Urothelium cell line (cell line): ENCODE measurements around the gene OSBPL10.
"Not testable (repeated sequence)": the region's sequence is repeated elsewhere in the genome, so short reads cannot be mapped to it uniquely, and the experiment has no call there.

Source experiments
- DNase-seq: peaks from one replicate; pipeline ENCODE4 v3.0.0; 2011; ENCODE audit warnings: low spot score, mixed read lengths
- FAIRE-seq: peaks from 2 replicates; lab custom pipeline; 2011; peaks lifted over from hg19 to GRCh38; lab: Jason Lieb, UNC

The OSBPL10 gene

DNA sequence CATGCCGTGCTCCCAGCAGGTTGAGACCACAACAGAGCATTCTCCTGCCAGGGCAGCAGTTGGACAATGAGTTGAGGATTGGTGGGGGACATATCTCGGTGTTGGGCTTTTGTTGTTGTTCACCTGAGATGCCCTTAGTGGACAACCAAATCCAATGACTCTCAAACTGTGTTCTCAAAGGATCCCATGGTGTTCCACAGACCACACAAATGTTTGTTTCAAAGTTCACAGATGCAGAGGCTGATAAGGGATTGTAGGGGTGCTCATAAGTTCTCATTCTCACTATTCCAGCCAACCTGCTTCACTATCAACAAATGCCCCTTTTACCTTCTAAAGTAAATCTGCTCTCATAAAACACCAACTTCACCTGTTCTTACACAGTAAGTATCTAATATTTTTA, 159.9 kb downstream of the OSBPL10 start:
- DNase-seq (no peak), FAIRE-seq (no peak)

DNA sequence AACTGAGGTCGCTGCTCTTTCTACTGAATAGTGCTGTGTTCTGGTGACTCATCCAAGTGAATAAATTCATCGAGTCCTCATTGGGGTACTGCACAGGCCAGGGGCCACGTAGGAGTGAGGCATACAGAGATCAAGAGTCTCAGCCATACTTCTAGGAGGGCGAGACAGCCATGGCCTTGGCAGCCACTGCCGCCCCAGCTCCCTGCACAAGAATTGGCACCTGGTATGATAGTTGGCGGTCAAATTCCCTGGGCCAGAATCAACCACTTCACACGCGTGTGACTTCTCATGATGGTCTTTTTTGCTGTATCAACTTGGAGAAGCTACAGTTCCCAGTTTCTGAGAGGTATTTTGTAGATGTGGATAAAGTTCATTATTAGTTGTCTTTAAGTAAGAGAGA, 161.6 kb downstream of the OSBPL10 start:
- DNase-seq (no peak), FAIRE-seq (no peak)

DNA sequence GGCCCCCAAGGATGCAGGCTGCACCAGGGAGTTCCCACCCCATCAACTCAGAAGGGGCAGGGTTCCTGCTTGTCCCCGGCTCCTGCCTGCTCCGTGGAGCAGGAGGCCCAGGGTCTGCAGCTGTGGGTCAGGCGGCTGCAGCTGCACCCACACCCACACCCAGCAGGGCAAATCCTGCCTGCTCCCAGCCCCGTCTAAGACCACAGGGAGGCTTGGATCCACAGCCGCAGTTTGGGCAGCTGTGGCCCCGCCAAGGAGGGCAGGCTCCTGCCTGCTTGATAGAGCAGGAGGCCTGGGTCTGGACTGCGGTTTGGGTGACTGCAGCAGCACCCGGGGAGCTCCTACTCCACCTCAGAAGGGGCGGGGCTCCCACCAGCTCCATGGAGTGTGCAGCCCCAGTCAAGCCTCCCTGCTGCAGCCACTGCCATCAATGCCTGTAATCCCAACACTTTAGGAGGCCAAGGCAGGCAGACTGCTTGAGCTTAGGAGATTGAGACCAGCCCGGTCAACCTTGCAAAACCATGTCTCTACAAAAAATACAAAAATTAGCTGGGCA, 163.6 kb downstream of the OSBPL10 start:
- DNase-seq: no peak
- no peak for FAIRE-seq

DNA sequence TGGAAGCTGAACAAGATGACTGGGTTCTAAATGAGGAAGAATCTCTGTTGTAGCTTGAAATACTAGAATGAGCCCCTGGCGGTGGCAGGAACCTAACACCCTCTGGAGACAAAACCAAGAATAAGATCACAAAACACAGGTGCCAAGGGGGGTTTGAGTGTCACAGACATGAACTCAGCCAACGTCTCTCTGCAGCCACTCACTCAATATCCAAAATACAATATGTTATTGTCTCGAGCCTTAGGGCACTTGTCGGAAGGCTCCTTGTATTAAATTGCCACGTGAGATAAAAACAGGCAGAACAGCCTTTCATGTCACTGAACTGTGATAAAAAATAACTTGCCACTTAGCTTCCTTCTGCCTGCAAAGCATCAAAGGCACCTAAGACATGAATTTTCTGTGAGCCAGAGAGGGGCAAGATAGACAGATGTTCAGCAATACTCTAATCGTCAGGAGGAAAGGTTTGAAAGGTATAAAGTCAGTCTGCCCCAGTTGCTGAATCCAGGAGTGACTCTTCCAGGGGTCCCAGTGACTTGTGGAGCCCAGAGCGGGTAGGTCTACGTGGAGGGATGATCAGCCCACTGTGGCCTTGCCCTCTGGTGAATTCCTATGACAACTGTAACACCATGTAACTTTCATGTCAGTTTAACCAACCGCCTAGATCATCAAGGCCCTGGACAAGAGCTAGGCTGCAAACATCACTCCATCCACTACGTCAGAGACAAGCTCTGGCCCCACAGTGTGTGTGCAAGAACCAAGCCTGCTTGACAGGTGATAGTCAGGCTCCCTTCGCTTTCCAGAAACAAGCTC, 165.2 kb downstream of the OSBPL10 start:
- FAIRE-seq (no peak), DNase-seq (no peak)

DNA sequence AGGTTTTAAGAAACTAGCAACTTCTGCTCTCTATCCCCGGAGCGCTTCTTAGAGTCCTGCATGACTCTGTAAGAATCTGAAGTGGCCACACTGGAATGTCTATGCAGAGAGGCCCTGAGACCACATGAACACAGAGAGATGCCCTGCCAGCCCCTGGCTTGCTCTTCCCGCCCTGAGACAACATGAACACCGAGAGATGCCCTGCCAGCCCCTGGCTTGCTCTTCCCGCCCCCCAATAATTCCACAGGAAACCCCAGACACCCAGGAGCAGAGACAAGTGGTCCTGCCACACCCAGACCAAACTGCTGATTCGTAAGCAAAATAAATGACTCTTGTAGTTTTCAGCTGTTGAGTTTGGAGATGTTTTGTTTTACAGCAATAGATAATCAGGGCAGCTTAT, 166.1 kb downstream of the OSBPL10 start:
- FAIRE-seq (no peak), DNase-seq (no peak)

DNA sequence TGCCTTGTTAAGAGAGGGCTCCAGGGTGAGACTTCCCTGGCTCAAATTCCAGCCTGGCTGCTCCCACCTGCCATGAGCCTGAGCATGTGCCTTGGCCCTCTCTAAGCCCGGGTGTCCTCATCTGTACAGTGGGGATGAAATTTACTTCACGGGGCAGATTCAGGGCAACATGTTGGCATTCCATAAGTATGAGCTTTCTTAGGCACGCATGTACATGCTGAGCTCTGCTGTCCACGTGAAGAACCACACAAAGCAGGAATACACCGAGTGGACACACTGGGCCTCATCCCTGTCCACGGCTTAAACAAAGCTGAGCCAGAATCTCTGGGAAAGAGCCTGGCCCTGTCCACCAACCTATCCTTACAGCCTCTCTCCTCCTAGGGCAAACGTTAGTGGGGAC, 167.4 kb downstream of the OSBPL10 start:
- DNase-seq: no peak
- no peak for FAIRE-seq

DNA sequence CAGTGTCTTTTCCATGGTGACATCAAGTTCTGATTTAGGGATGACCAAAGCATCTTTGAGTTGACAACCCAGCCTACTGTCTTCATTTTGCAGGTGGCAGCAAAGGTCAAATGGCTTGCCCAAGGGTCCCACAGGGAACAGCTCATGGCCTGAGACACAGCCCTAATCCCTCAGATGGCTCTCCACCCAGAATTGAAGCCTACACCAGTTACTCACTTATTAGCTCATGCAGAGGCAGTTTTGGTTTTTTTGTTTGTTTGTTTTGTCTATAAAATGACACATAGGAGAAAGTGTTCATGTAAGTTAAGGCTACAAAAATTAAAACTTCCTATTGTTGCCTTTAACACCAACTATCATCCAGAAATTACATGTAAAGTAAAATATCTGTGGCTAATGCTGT, 167.9 kb downstream of the OSBPL10 start:
- FAIRE-seq (no peak), DNase-seq (no peak)

DNA sequence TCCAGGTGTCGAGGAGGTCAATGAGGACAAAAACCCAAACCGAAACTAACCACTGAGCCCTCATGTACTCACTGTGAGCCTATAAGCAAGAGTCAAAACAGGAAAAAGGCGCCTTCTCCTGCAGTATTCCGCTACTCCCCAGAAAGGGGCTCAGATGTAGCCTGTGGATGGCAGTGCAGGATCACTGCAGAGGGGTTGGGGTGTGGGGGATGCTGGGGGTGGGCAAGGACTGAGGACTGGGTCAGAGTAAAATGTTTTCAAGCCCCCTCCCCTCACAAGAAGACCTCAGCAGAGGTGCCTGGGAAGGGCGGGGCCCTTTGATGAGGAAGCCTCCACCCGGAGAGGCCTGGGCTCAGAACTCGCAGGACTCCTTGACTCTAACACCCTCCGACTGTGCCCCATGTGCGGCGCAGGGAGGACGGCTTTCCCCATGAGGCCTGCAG, 170.1 kb downstream of the OSBPL10 start:
- no peak for DNase-seq
- FAIRE-seq: no peak

DNA sequence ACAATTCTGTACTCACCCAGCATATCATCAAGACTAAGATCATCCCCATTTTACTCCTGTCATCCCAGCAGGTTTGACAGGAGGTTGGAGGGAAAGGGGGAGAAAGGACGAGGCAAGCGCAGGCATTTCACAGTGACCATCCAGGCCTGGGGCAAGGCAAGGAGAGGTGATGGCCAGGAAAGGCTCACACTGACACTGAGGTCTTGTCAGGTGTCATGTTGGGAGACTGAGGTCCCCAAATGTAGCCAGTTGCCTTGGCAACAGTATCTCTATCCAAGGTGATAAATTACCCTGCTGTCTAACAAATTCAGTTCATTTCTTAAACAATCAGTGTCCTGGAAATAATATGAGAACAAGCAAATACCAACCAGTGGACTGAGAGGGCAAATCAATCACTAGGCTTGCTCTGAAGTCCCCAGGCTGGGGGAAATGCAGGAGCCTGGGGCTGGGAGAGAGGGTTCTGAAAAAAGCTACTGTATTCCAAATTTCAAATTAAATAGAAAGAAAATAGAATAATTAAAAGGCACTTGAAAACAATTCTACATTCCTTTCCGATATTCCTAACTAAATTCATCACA, 172.8 kb downstream of the OSBPL10 start:
- FAIRE-seq (no peak), DNase-seq (no peak)

DNA sequence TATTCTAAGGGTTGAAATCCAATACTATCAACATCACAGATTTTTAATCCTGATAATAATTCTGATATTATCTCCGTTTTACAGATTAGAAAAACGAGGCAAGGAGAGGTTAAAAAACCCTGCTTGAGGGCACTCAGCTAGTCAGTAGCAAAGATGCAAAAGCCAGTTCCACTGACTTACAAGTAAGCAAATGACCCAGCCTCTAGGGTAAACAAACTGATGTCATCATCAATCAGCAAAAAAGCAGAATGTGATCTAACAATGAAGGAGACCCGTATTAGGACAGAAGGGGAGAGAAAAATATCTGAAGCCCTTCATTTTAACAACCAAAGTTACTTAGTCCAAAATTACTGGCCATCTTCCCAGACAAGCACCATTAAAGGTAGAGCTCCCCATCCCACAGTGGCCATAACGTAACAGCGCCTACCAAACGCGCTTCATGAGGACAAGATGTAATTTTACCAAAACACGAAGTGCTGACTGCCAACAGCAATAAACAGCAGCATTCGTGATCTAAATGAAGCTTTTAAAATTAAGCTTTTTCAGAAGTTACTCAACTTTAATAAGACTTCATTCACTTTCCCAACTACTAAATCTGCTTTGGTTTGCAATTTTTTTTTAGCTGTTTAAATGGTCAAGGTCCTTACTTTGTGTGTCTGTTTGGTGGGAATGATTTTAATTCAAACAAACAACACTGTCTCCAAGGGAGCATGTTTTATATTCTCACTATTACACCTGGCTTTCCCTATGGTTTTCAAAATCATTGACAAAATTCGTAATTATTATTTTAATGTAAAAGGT, 176.6 kb downstream of the OSBPL10 start:
- FAIRE-seq (no peak), DNase-seq (no peak)

DNA sequence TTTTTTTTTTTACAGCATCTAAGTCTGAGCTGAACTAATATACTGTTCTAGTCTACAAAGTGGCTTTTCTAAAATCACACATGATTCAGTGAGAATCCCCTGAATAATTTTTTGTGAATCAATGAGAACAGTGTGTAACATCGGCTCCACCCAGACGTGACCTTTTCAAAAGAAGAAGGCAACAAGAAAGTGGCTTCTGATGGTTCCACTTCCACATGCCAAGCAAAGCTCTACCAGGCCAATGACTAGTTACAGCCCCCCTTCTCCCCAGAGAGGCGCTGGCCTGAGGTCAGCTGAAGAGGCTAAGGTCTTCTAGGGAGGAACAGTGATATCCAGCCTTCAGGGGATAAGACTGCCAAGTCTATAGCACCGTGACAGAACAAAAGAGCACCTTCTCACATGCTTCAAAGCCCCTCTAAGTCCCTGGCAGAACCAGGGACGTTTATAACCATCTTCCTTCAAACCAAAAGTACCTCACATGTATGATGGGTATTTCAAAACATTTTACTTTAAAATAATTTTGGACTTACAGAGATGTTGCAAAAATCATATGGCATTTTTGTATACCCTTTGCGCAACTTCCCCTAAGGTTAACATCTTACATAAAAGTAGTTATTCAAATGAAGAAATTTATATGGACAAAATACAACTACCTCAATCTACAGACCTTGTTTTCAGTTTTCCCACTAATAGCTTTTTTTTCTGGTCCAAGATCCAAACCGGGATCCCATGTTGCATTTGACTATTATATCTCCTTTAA, 177.9 kb downstream of the OSBPL10 start:
- FAIRE-seq: no peak
- DNase-seq: no peak

DNA sequence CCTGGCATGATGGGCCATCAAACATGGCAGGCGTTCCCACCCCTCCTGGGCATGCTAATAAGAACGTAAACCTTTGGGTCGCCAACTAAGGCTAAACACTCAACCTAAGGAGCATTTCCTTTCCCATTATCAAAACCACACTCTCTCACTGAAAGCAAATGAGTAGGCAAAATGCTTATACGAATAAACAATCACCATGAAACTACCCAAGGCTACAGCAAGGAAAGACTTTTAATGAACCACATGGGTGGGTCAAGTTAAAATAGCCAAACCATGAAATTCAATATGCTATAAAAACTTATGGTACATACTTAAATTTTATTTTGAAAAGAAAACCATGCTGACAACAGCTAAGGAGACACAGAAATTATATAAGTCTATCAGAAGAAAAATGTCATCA, 180.6 kb downstream of the OSBPL10 start:
- DNase-seq (no peak), FAIRE-seq (no peak)

DNA sequence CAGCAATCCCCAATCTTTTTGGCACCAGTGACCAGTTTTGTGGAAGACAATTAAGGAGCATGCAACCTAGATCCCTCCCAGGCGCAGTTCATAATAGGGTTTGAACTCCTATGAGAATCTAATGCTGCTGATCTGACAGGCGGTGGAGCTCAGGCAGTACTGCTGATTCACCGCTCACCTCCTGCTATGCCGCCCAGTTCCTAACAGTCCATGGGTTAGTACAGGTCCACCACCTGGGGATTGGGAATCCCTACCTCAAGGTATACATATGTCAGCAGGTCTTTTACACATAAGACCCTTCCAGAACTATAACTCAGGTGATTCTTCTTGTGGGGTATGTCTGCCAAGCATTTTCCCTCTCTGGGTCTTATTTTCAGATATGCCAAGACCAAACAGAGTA, 182.2 kb downstream of the OSBPL10 start:
- DNase-seq (no peak), FAIRE-seq (no peak)

DNA sequence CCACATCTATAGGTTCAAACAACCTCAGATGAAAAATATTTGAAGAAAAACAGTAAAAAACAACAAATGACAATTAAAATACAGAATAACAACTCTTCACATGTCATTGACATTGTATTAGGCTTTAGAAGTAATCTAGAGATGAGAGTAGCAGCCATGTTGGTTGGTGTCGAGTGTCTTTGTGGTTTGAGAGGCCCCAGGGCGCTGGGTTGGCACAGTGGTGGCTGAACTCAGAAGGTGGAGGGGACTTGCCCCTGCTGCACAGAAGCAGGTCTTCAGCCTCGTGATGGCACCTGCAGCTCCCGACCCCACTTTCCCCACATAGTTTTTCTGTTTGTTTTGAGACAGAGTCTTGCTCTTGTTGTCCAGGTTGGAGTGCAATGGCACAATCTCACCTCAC, 187.2 kb downstream of the OSBPL10 start:
- DNase-seq (no peak), FAIRE-seq (no peak)

DNA sequence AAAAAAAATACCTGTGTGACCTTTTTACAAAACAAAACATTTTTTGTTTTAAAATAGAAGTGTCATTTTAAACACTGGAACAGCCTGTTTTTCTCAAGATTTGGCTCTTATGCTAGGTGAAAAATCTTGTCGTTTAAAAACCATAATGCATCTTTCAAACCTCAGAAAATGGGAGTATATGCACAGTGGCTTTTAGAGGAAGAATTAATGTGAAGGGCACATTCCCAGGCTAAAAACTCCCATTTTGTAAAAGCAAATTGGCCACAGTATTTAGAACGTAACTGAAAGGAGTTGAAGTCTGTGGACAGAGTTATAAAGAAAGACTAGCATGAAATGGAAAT, 190.0 kb downstream of the OSBPL10 start:
- FAIRE-seq (no peak), DNase-seq (no peak)

DNA sequence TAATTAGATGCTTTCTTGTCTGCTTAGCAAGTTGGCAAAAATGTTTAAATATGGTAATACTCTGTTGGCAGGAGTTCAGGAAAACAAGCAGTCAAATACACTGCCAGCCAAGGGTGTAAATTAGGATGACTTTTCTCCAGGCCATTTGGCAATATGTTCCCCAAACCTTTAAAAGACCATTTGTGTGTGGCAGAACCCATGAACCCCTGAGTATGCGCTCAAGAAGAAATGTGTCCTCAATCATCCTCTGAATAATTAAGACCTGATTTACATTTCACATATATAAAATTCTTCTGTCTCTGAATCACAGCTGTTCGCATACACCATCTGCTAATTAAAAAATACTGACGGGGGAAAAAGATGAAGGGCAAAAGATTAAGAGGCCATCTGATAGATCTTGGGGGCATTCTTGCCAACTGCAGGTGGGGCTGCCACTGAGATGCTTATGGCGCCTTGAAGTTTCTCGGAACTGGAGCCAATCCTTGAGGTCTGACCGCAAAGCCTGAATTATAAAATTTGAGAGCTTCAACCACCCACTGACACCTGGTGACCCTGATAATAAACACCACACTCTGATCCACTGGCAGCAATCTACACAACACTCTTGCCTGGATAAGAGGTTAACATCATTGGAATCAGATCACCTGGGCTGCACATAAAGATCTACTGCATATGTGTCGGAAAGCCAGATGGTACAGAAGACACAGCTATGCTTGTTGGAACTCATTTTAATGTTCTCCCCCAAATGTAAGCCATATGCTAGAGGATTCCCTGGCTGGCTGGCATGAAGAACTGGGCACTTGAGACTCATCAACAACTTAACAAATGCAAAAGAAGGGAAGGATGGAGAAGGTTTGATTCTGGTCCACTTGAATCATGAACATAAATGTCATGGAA, 190.6 kb downstream of the OSBPL10 start:
- no peak for DNase-seq
- FAIRE-seq: no peak

DNA sequence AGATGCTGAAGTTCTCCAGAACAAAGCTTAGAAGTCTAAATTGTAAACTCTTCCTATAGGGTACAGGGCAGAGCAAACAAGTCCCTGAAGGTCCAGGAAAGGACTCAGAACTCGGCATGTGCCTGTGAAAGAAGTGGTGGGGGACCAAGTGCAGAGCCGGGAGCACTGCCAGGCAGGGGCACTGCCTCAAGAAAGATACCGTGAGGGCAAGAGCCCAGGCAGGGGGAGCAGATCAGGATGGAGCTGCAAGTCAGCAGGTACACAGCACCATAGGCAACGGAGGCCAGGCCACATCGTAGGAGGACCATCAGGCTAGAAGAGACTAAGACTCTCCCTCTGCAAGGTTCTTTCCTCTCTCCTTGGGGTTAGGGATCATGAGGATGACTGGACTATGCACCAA, 191.6 kb downstream of the OSBPL10 start:
- no peak for DNase-seq

DNA sequence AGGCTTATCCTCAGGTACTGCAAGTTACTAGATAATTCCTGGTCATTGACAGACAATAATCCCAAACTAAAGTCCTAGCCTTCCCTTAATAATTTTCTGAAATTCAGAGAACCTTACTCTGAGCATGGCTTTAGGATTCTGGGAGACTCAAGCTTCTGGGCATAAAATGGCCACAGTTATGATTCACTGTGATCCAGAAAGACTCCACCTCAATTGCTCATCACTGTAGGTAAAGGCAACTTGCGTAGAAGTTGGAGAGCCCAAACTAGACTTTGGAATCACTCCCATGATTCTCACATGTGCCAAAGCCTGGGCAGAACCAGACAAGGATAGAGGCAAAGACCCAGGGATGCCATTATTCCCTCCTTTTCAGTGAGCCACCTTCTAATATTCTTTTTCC, 195.3 kb downstream of the OSBPL10 start:
- no peak for FAIRE-seq

More for the DNA sequence above, 191.6 kb downstream of the OSBPL10 start:
- no peak for FAIRE-seq

DNA sequence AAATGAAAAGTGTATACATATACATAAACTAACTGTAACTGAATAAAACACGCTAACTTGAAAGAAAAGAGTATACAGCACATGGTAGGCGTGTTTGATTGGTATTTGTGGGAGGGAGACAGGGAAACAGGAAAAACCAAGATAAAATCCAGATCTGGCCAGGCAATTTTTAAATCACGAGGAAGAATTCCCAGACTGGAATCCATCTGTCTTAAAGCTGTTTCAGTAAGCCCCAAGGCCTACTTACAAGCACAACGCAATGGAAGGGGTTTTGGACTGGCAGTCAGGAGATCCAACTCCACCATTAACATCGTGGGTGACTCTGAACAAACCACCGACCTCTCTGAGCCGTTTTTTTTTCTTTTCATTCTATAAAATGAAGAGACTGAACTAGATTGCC, 195.8 kb downstream of the OSBPL10 start:
- no peak for DNase-seq
- no peak for FAIRE-seq

More for the DNA sequence above, 195.3 kb downstream of the OSBPL10 start:
- no peak for DNase-seq

DNA sequence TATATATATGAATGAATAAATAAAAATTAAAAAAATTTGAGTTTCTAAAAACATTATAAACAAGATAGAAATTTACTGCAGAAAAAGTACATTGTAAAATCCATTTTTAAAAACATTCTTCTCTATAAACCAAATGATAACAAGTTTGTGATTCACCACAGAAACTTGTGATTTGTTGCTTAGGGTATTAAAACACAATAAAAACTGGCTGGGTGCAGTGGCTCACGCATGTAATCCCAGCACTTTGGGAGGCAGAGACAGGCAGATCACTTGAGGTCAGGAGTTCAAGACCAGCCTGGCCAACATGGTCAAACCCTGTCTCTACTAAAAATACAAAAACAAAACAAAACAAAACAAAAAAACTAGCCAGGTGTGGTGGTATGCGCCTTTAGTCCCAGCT, 197.2 kb downstream of the OSBPL10 start:
- not testable (repeated sequence) for DNase-seq, FAIRE-seq
